Chondrocyte (in vitro differentiated cells): ENCODE results near the gene APOBEC2. TPM values are rescaled to one million over a fixed set of nuclear protein-coding genes. Genes with fewer than 3 reads are reported as not detected.

Experiments used
- DNase-seq: peaks from one replicate; pipeline ENCODE4 v3.0.0; 2021; ENCODE audit warnings: mixed read lengths, low spot score
- H3K27ac Mint-ChIP-seq: one replicate; pipeline ENCODE4 v1.8.0; 2021; ENCODE audit warnings: mild to moderate bottlenecking, moderate library complexity, mixed read lengths; ENCODE audit not compliant: unreplicated experiment
- H3K27me3 Mint-ChIP-seq: 2 replicates; pipeline ENCODE4 v1.8.0; 2021; ENCODE audit warnings: low read depth, mixed read lengths
- H3K36me3 Mint-ChIP-seq: 2 replicates; pipeline ENCODE4 v1.8.0; 2021; ENCODE audit warnings: low read depth, mixed read lengths
- H3K4me1 Mint-ChIP-seq: 2 replicates; pipeline ENCODE4 v1.8.0; 2021; ENCODE audit warnings: low read depth, mild to moderate bottlenecking, mixed read lengths
- H3K4me3 Mint-ChIP-seq: one replicate; pipeline ENCODE4 v1.8.0; 2021; ENCODE audit warnings: mild to moderate bottlenecking, moderate library complexity, mixed read lengths; ENCODE audit not compliant: unreplicated experiment
- H3K9me3 Mint-ChIP-seq: 2 replicates; pipeline ENCODE4 v1.8.0; 2021; ENCODE audit warnings: low read depth, mixed read lengths
- total RNA-seq: library from RNA; stranded (reverse); gene quantifications from 3 replicates; pipeline ENCODE4 v1.2.1, GENCODE V29; 2021
- TF ChIP-seq, protein P1 (sequence below): fragments of 200-600 bp; sonication (generic); IDR thresholded peaks from 2 replicates; pipeline ENCODE4 v1.5.0; 2021; ENCODE audit warnings: antibody characterized with exemption, mild to moderate bottlenecking, moderate library complexity

APOBEC2 gene
- total RNA-seq, 1 donor from 2014 or later = not detected

- no peak overlapping the region for H3K4me3 Mint-ChIP-seq
- TF ChIP-seq, protein P1, sequence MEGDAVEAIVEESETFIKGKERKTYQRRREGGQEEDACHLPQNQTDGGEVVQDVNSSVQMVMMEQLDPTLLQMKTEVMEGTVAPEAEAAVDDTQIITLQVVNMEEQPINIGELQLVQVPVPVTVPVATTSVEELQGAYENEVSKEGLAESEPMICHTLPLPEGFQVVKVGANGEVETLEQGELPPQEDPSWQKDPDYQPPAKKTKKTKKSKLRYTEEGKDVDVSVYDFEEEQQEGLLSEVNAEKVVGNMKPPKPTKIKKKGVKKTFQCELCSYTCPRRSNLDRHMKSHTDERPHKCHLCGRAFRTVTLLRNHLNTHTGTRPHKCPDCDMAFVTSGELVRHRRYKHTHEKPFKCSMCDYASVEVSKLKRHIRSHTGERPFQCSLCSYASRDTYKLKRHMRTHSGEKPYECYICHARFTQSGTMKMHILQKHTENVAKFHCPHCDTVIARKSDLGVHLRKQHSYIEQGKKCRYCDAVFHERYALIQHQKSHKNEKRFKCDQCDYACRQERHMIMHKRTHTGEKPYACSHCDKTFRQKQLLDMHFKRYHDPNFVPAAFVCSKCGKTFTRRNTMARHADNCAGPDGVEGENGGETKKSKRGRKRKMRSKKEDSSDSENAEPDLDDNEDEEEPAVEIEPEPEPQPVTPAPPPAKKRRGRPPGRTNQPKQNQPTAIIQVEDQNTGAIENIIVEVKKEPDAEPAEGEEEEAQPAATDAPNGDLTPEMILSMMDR = no peak
- no peaks in the 10 kb centered on the region for H3K9me3 Mint-ChIP-seq
- H3K36me3 Mint-ChIP-seq = no peaks in the 10 kb centered on the region
- H3K27ac Mint-ChIP-seq = no peak overlapping the region
- no peak for DNase-seq
- H3K27me3 Mint-ChIP-seq = peaks cover 19% of the 10 kb centered on the region
- H3K4me1 Mint-ChIP-seq = peaks cover 11% of the 10 kb centered on the region
These were observed 20.2 kb upstream of the APOBEC2 start for GRCh38 chr6:41032830-41033229.

DNA sequence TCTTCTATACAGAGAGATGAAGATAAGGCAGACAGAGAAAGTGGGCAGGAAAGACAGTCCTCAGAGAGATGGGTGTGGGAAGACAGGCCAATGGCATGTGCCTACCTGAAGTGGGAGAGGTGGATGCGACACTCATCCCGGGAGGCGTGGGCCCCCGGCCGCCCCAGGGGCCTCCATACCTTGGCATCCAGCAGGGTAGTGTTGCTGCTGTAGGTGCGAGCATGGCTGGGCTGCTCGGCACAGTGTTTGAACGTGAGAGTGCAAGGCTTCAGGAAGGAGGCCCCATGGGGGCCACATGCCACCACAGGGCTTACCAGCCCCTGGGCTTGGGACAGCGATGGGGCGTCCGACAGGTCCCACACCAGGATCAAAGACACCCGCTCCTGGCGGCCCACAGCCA is 19.2 kb upstream of the APOBEC2 start:
- DNase-seq = no peak
- Mint-ChIP-seq H3K27ac (peak overlapping the region; percentile 28), H3K9me3 (no peaks in the 10 kb centered on the region), H3K27me3 (peaks cover 20% of the 10 kb centered on the region), H3K4me3 (no peak overlapping the region), H3K36me3 (no peaks in the 10 kb centered on the region), H3K4me1 (peaks cover 4% of the 10 kb centered on the region)
- TF ChIP-seq, protein P1 = no peak

- no peaks in the 10 kb centered on the region for H3K36me3 Mint-ChIP-seq
- no peak for DNase-seq
These were observed 16.8 kb upstream of the APOBEC2 start for GRCh38 chr6:41036186-41036585.

DNA sequence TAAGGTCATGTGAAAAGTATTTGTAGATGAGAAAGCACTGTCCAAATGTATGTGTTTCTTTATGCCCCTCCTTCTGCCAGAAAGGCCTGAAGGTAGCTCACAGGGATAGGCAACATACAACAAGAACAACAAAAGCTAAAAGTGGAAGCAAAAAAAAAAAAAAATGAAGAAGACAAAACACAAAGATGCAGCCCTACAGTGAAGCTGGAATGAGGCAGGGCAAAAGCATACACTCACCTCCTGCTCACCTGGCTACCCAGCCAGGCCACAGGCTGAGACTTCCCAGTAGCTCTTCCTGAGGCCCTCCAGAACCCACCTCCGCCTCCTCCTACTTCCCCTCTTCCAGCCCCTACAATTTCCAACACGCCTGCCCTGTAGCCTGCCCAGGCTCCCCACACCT is 16.4 kb upstream of the APOBEC2 start:
- TF ChIP-seq, protein P1 = no peak
- Mint-ChIP-seq H3K36me3 (no peaks in the 10 kb centered on the region), H3K27me3 (peaks cover 14% of the 10 kb centered on the region), H3K9me3 (no peaks in the 10 kb centered on the region), H3K27ac (no peak overlapping the region), H3K4me3 (no peak overlapping the region), H3K4me1 (peaks cover 9% of the 10 kb centered on the region)
- no peak for DNase-seq

More at GRCh38 chr6:41036186-41036585, 16.8 kb upstream of the APOBEC2 start:
- Mint-ChIP-seq H3K27ac (no peak overlapping the region), H3K4me3 (no peak overlapping the region), H3K9me3 (no peaks in the 10 kb centered on the region), H3K4me1 (peaks cover 9% of the 10 kb centered on the region), H3K27me3 (peaks cover 17% of the 10 kb centered on the region)
- TF ChIP-seq, protein P1 = no peak

DNA sequence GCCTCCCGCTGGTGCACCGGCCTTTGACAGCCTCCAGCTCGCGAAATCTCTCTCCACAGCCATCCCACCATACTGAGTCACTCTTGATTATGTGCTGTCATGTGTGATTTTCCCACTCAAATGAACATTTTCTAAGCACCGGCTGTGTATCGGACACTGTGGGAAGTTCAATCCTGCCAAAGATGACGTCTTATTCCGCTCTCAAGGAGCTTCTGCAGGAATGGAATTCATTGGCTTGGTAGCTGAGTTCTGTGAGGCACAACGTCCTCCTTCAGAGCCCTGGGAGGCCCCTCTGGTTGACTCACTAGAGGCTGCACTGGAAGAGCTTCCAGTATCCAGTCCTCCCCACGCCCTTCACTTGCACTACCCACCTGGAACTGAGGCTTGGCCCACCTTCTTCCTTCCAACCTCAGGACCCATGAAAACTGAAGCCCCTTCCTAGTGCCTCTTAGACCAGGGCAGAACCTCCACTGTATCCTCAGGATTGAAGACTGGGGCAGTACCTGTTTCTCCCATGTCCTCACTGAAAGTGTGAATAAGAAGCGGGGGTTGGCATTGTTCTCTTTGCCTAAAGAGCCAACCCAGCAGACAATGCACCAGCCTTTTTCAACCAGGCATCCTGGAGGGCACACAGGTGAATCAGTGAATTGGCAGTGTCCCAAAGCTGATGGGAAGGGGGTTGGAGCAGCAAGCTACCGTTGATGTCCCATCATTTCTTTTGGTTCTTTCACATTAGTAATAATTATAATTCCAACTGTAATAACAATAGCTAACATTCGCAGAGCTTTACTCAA is 15.7 kb upstream of the APOBEC2 start:
- TF ChIP-seq, protein P1 = no peak
- H3K4me1 Mint-ChIP-seq = peaks cover 9% of the 10 kb centered on the region
- no peaks in the 10 kb centered on the region for H3K36me3 Mint-ChIP-seq
- H3K9me3 Mint-ChIP-seq = no peaks in the 10 kb centered on the region
- H3K27ac Mint-ChIP-seq = no peak overlapping the region
- no peak for DNase-seq
- H3K4me3 Mint-ChIP-seq = no peak overlapping the region
- H3K27me3 Mint-ChIP-seq = peaks cover 12% of the 10 kb centered on the region
